ENCODE results near the gene KCNK5.
A peak's percentile ranks its signal among the peaks of the same experiment; 100 is the strongest.

KCNK5 gene

GRCh38 chr6:39197922-39198500, 31.3 kb downstream of the KCNK5 start:
- no peak for DNase-seq (ENCODE audit: low spot score)

GRCh38 chr6:39197521-39197920, 31.8 kb downstream of the KCNK5 start:
- DNase-seq (ENCODE audit: low spot score) = no peak

- no peak for DNase-seq (ENCODE audit: low spot score)
Observed at GRCh38 chr6:39196673-39197091, 32.6 kb downstream of the KCNK5 start.

GRCh38 chr6:39195792-39196385, 33.4 kb downstream of the KCNK5 start:
- DNase-seq (ENCODE audit: low spot score) = no peak

- no peak for DNase-seq (ENCODE audit: low spot score)
Observed at GRCh38 chr6:39194466-39194865, 34.8 kb downstream of the KCNK5 start.

GRCh38 chr6:39193201-39193791, 36.0 kb downstream of the KCNK5 start:
- DNase-seq (ENCODE audit: low spot score) = no peak

GRCh38 chr6:39192736-39193135, 36.5 kb downstream of the KCNK5 start:
- DNase-seq (ENCODE audit: low spot score) = no peak

- no peak for DNase-seq (ENCODE audit: low spot score)
Observed at GRCh38 chr6:39191236-39191930, 37.9 kb downstream of the KCNK5 start.

- no peak for DNase-seq (ENCODE audit: low spot score)
Observed at GRCh38 chr6:39190545-39191235, 38.6 kb downstream of the KCNK5 start.

GRCh38 chr6:39189915-39190544, 39.2 kb downstream of the KCNK5 start:
- peak; percentile 54 for DNase-seq (ENCODE audit: low spot score)

- DNase-seq (ENCODE audit: low spot score) = no peak
Observed at GRCh38 chr6:39189131-39189530, 40.1 kb downstream of the KCNK5 start.

- DNase-seq (ENCODE audit: low spot score) = no peak
Observed at GRCh38 chr6:39188571-39188970, 40.7 kb downstream of the KCNK5 start.

GRCh38 chr6:39188098-39188450, 41.2 kb downstream of the KCNK5 start:
- DNase-seq (ENCODE audit: low spot score) = no peak

GRCh38 chr6:39184906-39185580, 44.2 kb downstream of the KCNK5 start:
- no peak for DNase-seq (ENCODE audit: low spot score)

GRCh38 chr6:39182604-39183003, 46.7 kb downstream of the KCNK5 start:
- DNase-seq (ENCODE audit: low spot score) = no peak

GRCh38 chr6:39181826-39182225, 47.4 kb downstream of the KCNK5 start:
- no peak for DNase-seq (ENCODE audit: low spot score)

- DNase-seq (ENCODE audit: low spot score) = no peak
Observed at GRCh38 chr6:39181333-39181732, 47.9 kb downstream of the KCNK5 start.

- no peak for DNase-seq (ENCODE audit: low spot score)
Observed at GRCh38 chr6:39178804-39179203, 50.5 kb downstream of the KCNK5 start.

- no peak for DNase-seq (ENCODE audit: low spot score)
Observed at GRCh38 chr6:39178235-39178634, 51.0 kb downstream of the KCNK5 start.

GRCh38 chr6:39177130-39177529, 52.1 kb downstream of the KCNK5 start:
- DNase-seq (ENCODE audit: low spot score) = no peak

- DNase-seq (ENCODE audit: low spot score) = no peak
Observed at GRCh38 chr6:39173270-39173669, 56.0 kb downstream of the KCNK5 start.

GRCh38 chr6:39172377-39172757, 56.9 kb downstream of the KCNK5 start:
- DNase-seq (ENCODE audit: low spot score) = no peak
